CD4-positive, alpha-beta T cell (primary cell): ENCODE measurements around the gene ADAMTSL1. TPM values are rescaled to one million over a fixed set of nuclear protein-coding genes. Genes with fewer than 3 reads are reported as not detected.

Experiments used
- ATAC-seq: fragments of 200-7000 bp; cut with Tn5 transposase; one replicate; pipeline ENCODE4 v1.10.0; 2022; ENCODE audit warnings: mild to moderate bottlenecking; ENCODE audit not compliant: poor library complexity
- CTCF ChIA-PET: fragments of 350-600 bp; sonication (Branson Sonifier 250); formaldehyde crosslinking; loops from one replicate; lab custom pipeline; 2021; ENCODE audit warnings: antibody characterized with exemption, inconsistent platforms; lab: Charles Lee
- POLR2A ChIA-PET: fragments of 350-600 bp; sonication (Branson Sonifier 250); formaldehyde crosslinking; loops from one replicate; lab custom pipeline; 2021; ENCODE audit warnings: antibody characterized with exemption, inconsistent platforms; lab: Charles Lee
- DNase-seq, 14 experiments: peaks; one replicate each; pipeline ENCODE4 v3.0.0-alpha.2; 2013 to 2020; ENCODE audit warnings: mixed read lengths in 2 of 14
- H3K27ac ChIP-seq, 2 donors: one replicate each; pipeline versions ENCODE4 v1.5.1 to v1.7.0; 2013; ENCODE audit warnings: low read length in 2 of 2, low read depth in 1 of 2, mild to moderate bottlenecking in 1 of 2
- H3K27me3 ChIP-seq, 2 experiments: 1 replicate in 1 of 2; 2 replicates in 1 of 2; pipeline versions ENCODE4 v1.6.1 to v1.7.0; 2013; ENCODE audit warnings: low read length in 2 of 2, control low read depth in 1 of 2, mild to moderate bottlenecking in 1 of 2, moderate library complexity in 1 of 2; ENCODE audit not compliant: insufficient read depth in 2 of 2, control insufficient read depth in 1 of 2
- H3K36me3 ChIP-seq: one replicate; pipeline ENCODE4 v1.6.1; 2013; ENCODE audit warnings: low read length, control low read depth; ENCODE audit not compliant: insufficient read depth
- H3K4me1 ChIP-seq: one replicate; pipeline ENCODE4 v1.6.1; 2013; ENCODE audit warnings: low read length, control low read depth; ENCODE audit not compliant: insufficient read depth
- H3K4me3 ChIP-seq: one replicate; pipeline ENCODE4 v1.5.1; 2013; ENCODE audit warnings: mild to moderate bottlenecking, low read length, moderate library complexity
- H3K9me3 ChIP-seq, 2 experiments: 1 replicate in 1 of 2; 2 replicates in 1 of 2; pipeline versions ENCODE4 v1.6.1 to v1.7.0; 2013; ENCODE audit warnings: low read length in 2 of 2, mild to moderate bottlenecking in 2 of 2, control low read depth in 1 of 2, moderate library complexity in 1 of 2; ENCODE audit not compliant: control insufficient read depth in 1 of 2, insufficient read depth in 1 of 2
- H3K27ac Mint-ChIP-seq: one replicate; pipeline ENCODE4 v1.8.0; 2020; ENCODE audit warnings: mixed read lengths
- H3K27me3 Mint-ChIP-seq: one replicate; pipeline ENCODE4 v1.8.0; 2021; ENCODE audit warnings: mixed read lengths
- H3K36me3 Mint-ChIP-seq: one replicate; pipeline ENCODE4 v1.8.0; 2021; ENCODE audit warnings: low read depth, mixed read lengths
- H3K4me1 Mint-ChIP-seq: one replicate; pipeline ENCODE4 v1.8.0; 2021; ENCODE audit warnings: low read depth, mixed read lengths
- H3K4me3 Mint-ChIP-seq: one replicate; pipeline ENCODE4 v1.8.0; 2020; ENCODE audit warnings: mild to moderate bottlenecking, mixed read lengths
- H3K9me3 Mint-ChIP-seq: one replicate; pipeline ENCODE4 v1.8.0; 2020; ENCODE audit warnings: mixed read lengths
- CTCF ChIP-seq: fragments of 200-600 bp; IDR thresholded peaks from one replicate; pipeline ENCODE4 v1.8.0; 2022; ENCODE audit warnings: antibody characterized with exemption, mild to moderate bottlenecking
- intact Hi-C, 2 experiments: fragments of 100-400 bp; cut with DNase I in 1 of 2; cut with micrococcal nuclease in 1 of 2; formaldehyde crosslinking; loops; one replicate each; pipeline versions ENCODE4 v1.15.1 to v1.9.0; 2023 to 2025; cut with DNase I, micrococcal nuclease
- total RNA-seq, 174 experiments: library from RNA in 2 of 174; stranded (reverse) in 2 of 174; gene quantifications; one replicate each; pipeline ENCODE4 v1.2.3 and lab custom pipeline; 2021 to 2026

ADAMTSL1 gene
- total RNA-seq, 2 experiments from 2014 or later: not detected

DNA sequence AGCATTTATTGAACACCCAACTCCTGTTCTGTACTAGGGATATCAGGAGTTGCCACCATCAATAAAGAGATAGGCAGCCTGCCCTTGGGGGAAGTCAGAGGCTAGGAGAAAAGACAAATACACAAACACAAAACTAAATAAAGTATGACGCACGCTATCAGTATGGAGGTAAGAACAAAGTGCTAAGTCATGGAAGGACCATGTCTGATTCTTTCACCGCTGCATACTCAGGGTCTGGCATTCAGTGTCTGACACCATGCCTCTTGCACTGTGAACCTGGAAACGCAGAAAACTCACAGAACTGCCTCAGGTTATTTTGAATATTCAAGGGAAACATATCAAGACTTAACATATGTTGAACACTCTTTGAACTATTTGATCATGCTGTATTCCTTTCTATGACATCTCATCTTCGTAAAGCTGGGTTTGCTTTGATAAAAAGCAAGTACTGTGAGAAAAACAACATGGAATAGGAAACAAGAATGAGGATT, 65.3 kb downstream of the ADAMTSL1 start:
- no peak overlapping the region for H3K4me3 ChIP-seq
- H3K4me1 ChIP-seq: no peaks in the 10 kb centered on the region
- H3K27me3 Mint-ChIP-seq: no peaks in the 10 kb centered on the region
- H3K9me3 ChIP-seq: peaks cover 5 to 18% of the 10 kb centered on the region in 2 experiments
- no peaks in the 10 kb centered on the region for H3K36me3 Mint-ChIP-seq
- H3K27me3 ChIP-seq: no peaks in the 10 kb centered on the region
- H3K27ac Mint-ChIP-seq: no peak overlapping the region
- DNase-seq: no peak
- H3K9me3 Mint-ChIP-seq: peaks cover 13% of the 10 kb centered on the region
- ChIA-PET POLR2A (no interaction called here), CTCF (no interaction called here)
- no peaks in the 10 kb centered on the region for H3K4me1 Mint-ChIP-seq
- TF ChIP-seq CTCF: no peak
- no peak overlapping the region for H3K27ac ChIP-seq
- ATAC-seq: no peak
- intact Hi-C loops: loop anchor here in 1 of 2 experiments (10.0 kb wide), 1 partner anchor 64 kb away; the partner anchor contains the start of gene ADAMTSL1
- no peaks in the 10 kb centered on the region for H3K36me3 ChIP-seq
- H3K4me3 Mint-ChIP-seq: no peak overlapping the region

- intact Hi-C loops: no loop called here
These were observed 69.0 kb downstream of the ADAMTSL1 start for GRCh38 chr9:18542837-18543405.

DNA sequence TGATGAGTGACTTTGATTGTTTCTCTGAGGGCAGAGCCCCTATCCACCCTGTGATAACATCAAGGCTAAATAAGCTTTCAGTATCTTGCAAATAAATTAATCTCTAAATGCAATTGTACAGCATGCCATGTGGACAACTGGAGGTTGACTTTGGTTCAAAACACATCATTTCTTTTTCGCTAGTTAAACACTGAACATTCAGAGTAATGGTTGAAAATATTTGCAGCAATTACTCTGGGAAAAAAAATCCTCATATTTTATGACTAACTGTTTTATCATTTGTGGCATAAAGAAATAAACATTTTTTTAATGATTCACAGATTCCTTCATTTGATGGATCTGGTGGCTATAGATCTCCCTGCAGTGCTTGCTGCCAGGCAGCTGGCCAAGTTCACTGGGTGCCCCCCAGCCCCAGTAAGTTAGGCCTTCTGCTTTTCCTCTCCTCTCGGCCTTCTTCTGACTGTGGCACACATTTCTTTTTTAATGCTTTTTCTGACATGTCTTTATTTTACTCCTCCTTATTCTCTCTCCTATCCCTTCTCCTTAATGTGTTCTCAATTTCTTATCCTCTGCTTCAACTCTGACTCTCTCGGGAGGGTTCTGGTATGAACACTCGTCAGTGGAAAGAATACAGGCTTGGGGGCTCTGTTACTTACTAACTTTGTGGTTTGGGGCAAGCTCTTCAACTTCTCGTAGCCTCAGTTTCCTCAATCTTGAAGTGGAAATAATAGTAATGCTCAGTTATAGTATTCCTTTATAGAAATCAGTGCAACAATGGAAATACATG, 69.6 kb downstream of the ADAMTSL1 start:
- H3K36me3 Mint-ChIP-seq: no peaks in the 10 kb centered on the region
- H3K4me1 Mint-ChIP-seq: no peaks in the 10 kb centered on the region
- Histone ChIP-seq H3K9me3 (no peaks in the 10 kb centered on the region), H3K36me3 (no peaks in the 10 kb centered on the region), H3K27me3 (no peaks in the 10 kb centered on the region), H3K4me3 (no peak overlapping the region), H3K27ac (no peak overlapping the region), H3K4me1 (no peaks in the 10 kb centered on the region)
- H3K27me3 Mint-ChIP-seq: no peaks in the 10 kb centered on the region
- H3K9me3 Mint-ChIP-seq: no peaks in the 10 kb centered on the region
- ChIA-PET POLR2A (no interaction called here), CTCF (no interaction called here)
- no peak for TF ChIP-seq CTCF
- no peak overlapping the region for H3K27ac Mint-ChIP-seq
- no peak for DNase-seq
- intact Hi-C loops: no loop called here
- ATAC-seq: no peak
- H3K4me3 Mint-ChIP-seq: no peak overlapping the region

More at GRCh38 chr9:18542837-18543405, 69.0 kb downstream of the ADAMTSL1 start:
- CTCF ChIA-PET: no interaction called here
- POLR2A ChIA-PET: no interaction called here
- Histone ChIP-seq H3K4me3 (no peak overlapping the region), H3K27me3 (no peaks in the 10 kb centered on the region), H3K4me1 (no peaks in the 10 kb centered on the region), H3K27ac (no peak overlapping the region), H3K9me3 (no peaks in the 10 kb centered on the region), H3K36me3 (no peaks in the 10 kb centered on the region)
- Mint-ChIP-seq H3K4me1 (no peaks in the 10 kb centered on the region), H3K4me3 (no peak overlapping the region), H3K36me3 (no peaks in the 10 kb centered on the region), H3K9me3 (peaks cover 4% of the 10 kb centered on the region), H3K27me3 (no peaks in the 10 kb centered on the region), H3K27ac (no peak overlapping the region)
- DNase-seq: no peak
- TF ChIP-seq CTCF: no peak
- no peak for ATAC-seq
